ENCODE measurements around the gene RIOK3. TPM values are rescaled to one million over a fixed set of nuclear protein-coding genes. Genes with fewer than 3 reads are reported as not detected.

The RIOK3 gene
- total and polyA plus RNA-seq, 4 donors: 29.9 to 104 (median 42.8) TPM

DNA sequence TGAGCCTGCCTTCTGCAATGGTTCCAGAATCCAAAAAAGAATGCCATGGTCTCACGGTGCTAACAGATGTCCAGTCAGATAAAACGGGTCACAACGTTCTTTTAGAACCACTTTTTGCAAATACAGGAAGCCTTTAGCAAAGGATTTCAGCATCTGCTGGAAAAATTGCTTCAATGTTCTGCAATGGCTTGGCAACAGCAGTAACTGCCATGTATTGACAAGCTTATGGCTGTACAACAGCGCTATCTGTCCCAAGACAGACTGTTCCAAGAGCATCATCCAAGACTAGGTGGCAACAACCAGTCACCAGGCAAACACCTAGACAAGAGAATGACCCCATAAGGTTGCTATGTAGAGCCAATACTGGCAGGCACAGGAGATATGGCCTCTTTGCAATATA is 37.6 kb upstream of the RIOK3 start:
- 74% methylated on average over 4 of the region's 4 CpGs for WGBS
- no peaks in the 10 kb centered on the region for H3K4me1 ChIP-seq (ENCODE audit: control insufficient read depth in 4 of 4, insufficient read depth in 4 of 4, low read length in 3 of 4)
- no peaks in the 10 kb centered on the region for H3K9me3 ChIP-seq (ENCODE audit: control insufficient read depth in 4 of 4, low read length in 3 of 4)
- TF ChIP-seq RXRA (IDR thresholded peaks at IDR 0.05): no peak
- no peak for TF ChIP-seq JUND (IDR thresholded peaks at IDR 0.05)
- no peak for TF ChIP-seq GABPA (IDR thresholded peaks at IDR 0.05 in 1 of 2, conservative IDR thresholded peaks at IDR 0.05 in 1 of 2)
- no peak for TF ChIP-seq HNF4G (IDR thresholded peaks at IDR 0.05)
- TF ChIP-seq REST (IDR thresholded peaks at IDR 0.05): no peak
- no peak for TF ChIP-seq EGR1 (IDR thresholded peaks at IDR 0.05; ENCODE audit: low read depth in 2 of 2)
- H3K9ac ChIP-seq (ENCODE audit: low read depth in 1 of 2, low read length in 2 of 2): no peak overlapping the region
- DNase-seq (ENCODE audit: low spot score): no peak
- H3K27me3 ChIP-seq (ENCODE audit: control insufficient read depth in 4 of 4, insufficient read depth in 4 of 4, low read length in 3 of 4): no peaks in the 10 kb centered on the region
- H3K4me3 ChIP-seq (ENCODE audit: low read depth in 1 of 3, low read length in 3 of 3): no peak overlapping the region
- H3K36me3 ChIP-seq (ENCODE audit: control insufficient read depth in 4 of 4, insufficient read depth in 3 of 4, low read depth in 1 of 4, low read length in 3 of 4): no peaks in the 10 kb centered on the region
- no peak overlapping the region for H3K27ac ChIP-seq (ENCODE audit: low read depth in 1 of 2, low read length in 2 of 2)

GRCh38 chr18:23416298-23416697 is 36.8 kb upstream of the RIOK3 start:
- Histone ChIP-seq H3K9ac (ENCODE audit: low read depth in 1 of 2, low read length in 2 of 2) (no peak overlapping the region), H3K4me3 (ENCODE audit: low read depth in 1 of 3, low read length in 3 of 3) (no peak overlapping the region), H3K27ac (ENCODE audit: low read depth in 1 of 2, low read length in 2 of 2) (no peak overlapping the region), H3K9me3 (ENCODE audit: control insufficient read depth in 4 of 4, low read length in 3 of 4) (no peaks in the 10 kb centered on the region), H3K36me3 (ENCODE audit: control insufficient read depth in 4 of 4, insufficient read depth in 3 of 4, low read depth in 1 of 4, low read length in 3 of 4) (no peaks in the 10 kb centered on the region), H3K27me3 (ENCODE audit: control insufficient read depth in 4 of 4, insufficient read depth in 4 of 4, low read length in 3 of 4) (no peaks in the 10 kb centered on the region), H3K4me1 (ENCODE audit: control insufficient read depth in 4 of 4, insufficient read depth in 4 of 4, low read length in 3 of 4) (no peaks in the 10 kb centered on the region)
- no peak for TF ChIP-seq GABPA (IDR thresholded peaks at IDR 0.05 in 1 of 2, conservative IDR thresholded peaks at IDR 0.05 in 1 of 2)
- TF ChIP-seq HNF4G (IDR thresholded peaks at IDR 0.05): no peak
- TF ChIP-seq REST (IDR thresholded peaks at IDR 0.05): no peak
- no peak for TF ChIP-seq JUND (IDR thresholded peaks at IDR 0.05)
- no peak for TF ChIP-seq FOXA1 (IDR thresholded peaks at IDR 0.05)
- TF ChIP-seq, protein P1, sequence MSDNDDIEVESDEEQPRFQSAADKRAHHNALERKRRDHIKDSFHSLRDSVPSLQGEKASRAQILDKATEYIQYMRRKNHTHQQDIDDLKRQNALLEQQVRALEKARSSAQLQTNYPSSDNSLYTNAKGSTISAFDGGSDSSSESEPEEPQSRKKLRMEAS (IDR thresholded peaks at IDR 0.05): no peak
- TF ChIP-seq YY1 (IDR thresholded peaks at IDR 0.05): no peak
- TF ChIP-seq ZBTB33 (IDR thresholded peaks at IDR 0.05): no peak
- no peak for TF ChIP-seq TAF1 (conservative IDR thresholded peaks at IDR 0.05)
- TF ChIP-seq, protein P2, sequence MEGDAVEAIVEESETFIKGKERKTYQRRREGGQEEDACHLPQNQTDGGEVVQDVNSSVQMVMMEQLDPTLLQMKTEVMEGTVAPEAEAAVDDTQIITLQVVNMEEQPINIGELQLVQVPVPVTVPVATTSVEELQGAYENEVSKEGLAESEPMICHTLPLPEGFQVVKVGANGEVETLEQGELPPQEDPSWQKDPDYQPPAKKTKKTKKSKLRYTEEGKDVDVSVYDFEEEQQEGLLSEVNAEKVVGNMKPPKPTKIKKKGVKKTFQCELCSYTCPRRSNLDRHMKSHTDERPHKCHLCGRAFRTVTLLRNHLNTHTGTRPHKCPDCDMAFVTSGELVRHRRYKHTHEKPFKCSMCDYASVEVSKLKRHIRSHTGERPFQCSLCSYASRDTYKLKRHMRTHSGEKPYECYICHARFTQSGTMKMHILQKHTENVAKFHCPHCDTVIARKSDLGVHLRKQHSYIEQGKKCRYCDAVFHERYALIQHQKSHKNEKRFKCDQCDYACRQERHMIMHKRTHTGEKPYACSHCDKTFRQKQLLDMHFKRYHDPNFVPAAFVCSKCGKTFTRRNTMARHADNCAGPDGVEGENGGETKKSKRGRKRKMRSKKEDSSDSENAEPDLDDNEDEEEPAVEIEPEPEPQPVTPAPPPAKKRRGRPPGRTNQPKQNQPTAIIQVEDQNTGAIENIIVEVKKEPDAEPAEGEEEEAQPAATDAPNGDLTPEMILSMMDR (IDR thresholded peaks at IDR 0.05; ENCODE audit: low read depth, low read length, missing input control): no peak
- no peak for TF ChIP-seq HNF4A (conservative IDR thresholded peaks at IDR 0.05)
- TF ChIP-seq EGR1 (IDR thresholded peaks at IDR 0.05; ENCODE audit: low read depth in 2 of 2): no peak
- no peak for TF ChIP-seq RAD21 (IDR thresholded peaks at IDR 0.05)
- TF ChIP-seq, protein P3, sequence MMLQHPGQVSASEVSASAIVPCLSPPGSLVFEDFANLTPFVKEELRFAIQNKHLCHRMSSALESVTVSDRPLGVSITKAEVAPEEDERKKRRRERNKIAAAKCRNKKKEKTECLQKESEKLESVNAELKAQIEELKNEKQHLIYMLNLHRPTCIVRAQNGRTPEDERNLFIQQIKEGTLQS (IDR thresholded peaks at IDR 0.05): no peak
- TF ChIP-seq NR2F2 (IDR thresholded peaks at IDR 0.05): no peak
- no peak for DNase-seq (ENCODE audit: low spot score)
- WGBS: 82% methylated on average over 3 of the region's 3 CpGs

Measured in liver (tissue), 9 donors.